GM12878 (cell line): ENCODE measurements around the gene FAXC.

Source experiments
- CTCF ChIP-seq, 3 experiments: IDR thresholded peaks in 2 of 3; conservative IDR thresholded peaks in 1 of 3; 2 replicates each; pipeline ENCODE4 v1.5.1; 2011; ENCODE audit warnings: low read depth in 3 of 3, low read length in 3 of 3, mild to moderate bottlenecking in 3 of 3, control low read depth in 2 of 3, moderate library complexity in 2 of 3, inconsistent platforms in 1 of 3, mixed read lengths in 1 of 3; ENCODE audit not compliant: control insufficient read depth in 2 of 3, insufficient read depth in 1 of 3; ENCODE audit errors: extremely low read depth in 1 of 3
- MYC ChIP-seq: IDR thresholded peaks from 2 replicates; pipeline ENCODE4 v1.6.1; 2011; ENCODE audit warnings: mild to moderate bottlenecking, low read length, moderate library complexity, inconsistent platforms; ENCODE audit not compliant: insufficient read depth, insufficient replicate concordance, insufficient read length, severe bottlenecking
- ZBTB33 ChIP-seq: fragments of 450-650 bp; IDR thresholded peaks from 2 replicates; pipeline ENCODE4 v1.6.1; 2017; ENCODE audit warnings: mild to moderate bottlenecking
- TF ChIP-seq, protein P1 (sequence below): IDR thresholded peaks from 2 replicates; pipeline ENCODE4 v1.6.1; 2012; ENCODE audit warnings: low read length, inconsistent platforms

DNA sequence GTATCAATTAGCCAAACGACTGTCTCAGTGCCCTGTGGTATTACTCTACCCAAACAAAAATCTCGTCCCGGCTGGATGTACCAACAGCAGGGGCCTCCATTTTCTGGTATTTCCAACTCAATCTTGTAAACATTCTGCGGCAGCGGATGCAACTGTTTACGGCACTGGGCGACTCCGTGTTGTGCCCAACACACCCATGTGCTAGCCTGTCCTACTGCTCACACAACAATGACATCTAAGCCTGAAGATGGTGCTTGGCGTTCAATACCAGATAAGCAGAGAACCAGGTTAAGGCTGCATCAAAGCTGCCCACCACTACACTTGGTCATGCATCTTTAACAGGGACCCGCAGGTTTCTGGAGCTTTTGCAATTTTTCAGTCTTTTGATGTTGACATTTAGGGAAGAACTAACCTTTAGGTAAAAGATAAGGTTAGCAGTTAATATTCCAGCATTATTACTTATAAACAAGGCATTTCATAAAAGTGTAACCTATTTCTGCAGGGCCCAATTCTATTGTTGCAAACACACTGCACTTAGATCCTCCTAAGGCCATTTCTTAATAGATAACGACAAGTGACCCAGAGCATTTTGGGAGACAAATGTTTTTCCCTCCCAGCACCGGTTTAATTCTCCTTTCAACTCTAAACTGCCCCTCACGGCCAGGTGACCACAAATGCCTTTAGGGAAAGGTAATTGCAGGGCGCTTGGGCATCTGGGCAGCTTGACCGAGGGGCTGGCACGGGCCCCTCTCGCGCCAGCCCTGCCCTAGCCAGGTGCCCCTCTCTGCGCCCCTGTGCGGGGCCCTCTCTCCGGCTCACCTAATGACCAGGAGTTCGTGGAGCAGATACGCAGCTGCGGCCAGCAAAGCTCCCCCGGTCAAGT lies 945 bp downstream of the FAXC start:
- TF ChIP-seq CTCF (IDR thresholded peaks at IDR 0.05 in 2 of 3, conservative IDR thresholded peaks at IDR 0.05 in 1 of 3; ENCODE audit: control insufficient read depth in 2 of 3, extremely low read depth in 1 of 3, insufficient read depth in 1 of 3, low read depth in 3 of 3, low read length in 3 of 3) (no peak), ZBTB33 (no peak), MYC (no peak)
- TF ChIP-seq, protein P1, sequence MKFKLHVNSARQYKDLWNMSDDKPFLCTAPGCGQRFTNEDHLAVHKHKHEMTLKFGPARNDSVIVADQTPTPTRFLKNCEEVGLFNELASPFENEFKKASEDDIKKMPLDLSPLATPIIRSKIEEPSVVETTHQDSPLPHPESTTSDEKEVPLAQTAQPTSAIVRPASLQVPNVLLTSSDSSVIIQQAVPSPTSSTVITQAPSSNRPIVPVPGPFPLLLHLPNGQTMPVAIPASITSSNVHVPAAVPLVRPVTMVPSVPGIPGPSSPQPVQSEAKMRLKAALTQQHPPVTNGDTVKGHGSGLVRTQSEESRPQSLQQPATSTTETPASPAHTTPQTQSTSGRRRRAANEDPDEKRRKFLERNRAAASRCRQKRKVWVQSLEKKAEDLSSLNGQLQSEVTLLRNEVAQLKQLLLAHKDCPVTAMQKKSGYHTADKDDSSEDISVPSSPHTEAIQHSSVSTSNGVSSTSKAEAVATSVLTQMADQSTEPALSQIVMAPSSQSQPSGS, result no peak
